Spleen (tissue), 7 donors: ENCODE results near the gene NEURL1.

Source experiments
- POLR2AphosphoS5 ChIP-seq, 3 donors: sonication (generic); formaldehyde crosslinking; IDR thresholded peaks; one replicate each; pipeline ENCODE4 v1.5.1; 2017; ENCODE audit warnings: antibody characterized with exemption in 3 of 3
- TF ChIP-seq, protein P1 (sequence below), 11 experiments: fragments of 200-600 bp in 7 of 11; fragments of 450-650 bp in 4 of 11; sonication (generic) in 4 of 11; IDR thresholded peaks in 8 of 11; conservative IDR thresholded peaks in 3 of 11; 1 replicate in 7 of 11; 2 replicates in 4 of 11; pipeline versions ENCODE4 v1.4.0 to v1.8.0; 2016 to 2021; ENCODE audit warnings: antibody characterized with exemption in 11 of 11, inconsistent platforms in 4 of 11, mild to moderate bottlenecking in 1 of 11
- donor health status: DM: no; HTN: no; CAD: no; lungs with moderate emphysema.
- donor health status: DM: no; HTN: no; CAD: no.
- donor health status: DM: no; HTN: no; CAD: no.

DNA sequence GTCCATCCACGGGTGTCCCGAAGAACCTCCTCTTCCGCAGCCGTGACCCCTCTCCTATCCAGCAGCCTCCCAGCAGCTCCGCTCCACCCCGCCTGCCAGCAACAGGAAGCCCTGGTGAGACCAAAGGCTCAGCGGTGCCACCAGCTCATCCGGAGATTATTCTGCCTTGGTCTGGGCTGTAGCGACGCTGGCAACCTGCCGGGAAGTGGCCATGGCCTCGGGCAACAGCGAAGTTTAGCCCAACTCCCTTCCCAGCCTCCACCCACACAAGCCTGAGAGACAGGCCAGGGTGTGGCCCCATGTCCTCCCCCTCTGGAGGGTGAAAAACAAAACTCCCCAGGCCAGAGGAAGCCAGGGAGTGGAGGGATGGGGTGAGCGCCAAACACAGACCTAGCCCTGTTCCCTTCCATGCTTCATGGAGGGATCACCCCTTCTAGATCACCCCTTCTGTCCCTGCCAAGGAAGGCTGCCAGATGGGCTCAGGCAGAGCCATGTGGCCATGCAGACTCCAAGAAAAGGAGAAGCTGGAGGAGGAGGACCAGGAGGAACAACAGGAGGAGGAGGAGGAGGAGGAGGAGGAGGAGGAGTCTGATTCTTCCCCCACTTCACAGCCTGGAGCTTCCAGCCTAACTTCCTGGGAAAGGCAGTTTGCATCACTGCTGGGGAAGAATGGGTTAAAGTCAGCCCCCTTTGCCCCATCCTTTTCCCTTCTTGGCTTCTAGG lies 42.3 kb upstream of the NEURL1 start:
- peak; percentile 80 to 91 (median 88) for TF ChIP-seq POLR2AphosphoS5 (IDR thresholded peaks at IDR 0.05)
- TF ChIP-seq, protein P1, sequence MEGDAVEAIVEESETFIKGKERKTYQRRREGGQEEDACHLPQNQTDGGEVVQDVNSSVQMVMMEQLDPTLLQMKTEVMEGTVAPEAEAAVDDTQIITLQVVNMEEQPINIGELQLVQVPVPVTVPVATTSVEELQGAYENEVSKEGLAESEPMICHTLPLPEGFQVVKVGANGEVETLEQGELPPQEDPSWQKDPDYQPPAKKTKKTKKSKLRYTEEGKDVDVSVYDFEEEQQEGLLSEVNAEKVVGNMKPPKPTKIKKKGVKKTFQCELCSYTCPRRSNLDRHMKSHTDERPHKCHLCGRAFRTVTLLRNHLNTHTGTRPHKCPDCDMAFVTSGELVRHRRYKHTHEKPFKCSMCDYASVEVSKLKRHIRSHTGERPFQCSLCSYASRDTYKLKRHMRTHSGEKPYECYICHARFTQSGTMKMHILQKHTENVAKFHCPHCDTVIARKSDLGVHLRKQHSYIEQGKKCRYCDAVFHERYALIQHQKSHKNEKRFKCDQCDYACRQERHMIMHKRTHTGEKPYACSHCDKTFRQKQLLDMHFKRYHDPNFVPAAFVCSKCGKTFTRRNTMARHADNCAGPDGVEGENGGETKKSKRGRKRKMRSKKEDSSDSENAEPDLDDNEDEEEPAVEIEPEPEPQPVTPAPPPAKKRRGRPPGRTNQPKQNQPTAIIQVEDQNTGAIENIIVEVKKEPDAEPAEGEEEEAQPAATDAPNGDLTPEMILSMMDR (IDR thresholded peaks at IDR 0.05 in 8 of 11, conservative IDR thresholded peaks at IDR 0.05 in 3 of 11) = no peak
